CD14-positive monocyte (primary cell): Measurements from ENCODE around the gene CACNA2D2. TPM values are rescaled to one million over a fixed set of nuclear protein-coding genes. Genes with fewer than 3 reads are reported as not detected.

ENCODE experiments used
- DNase-seq, 3 donors: peaks; one replicate each; pipeline ENCODE4 v3.0.0-alpha.2; 2011 to 2022
- H2AFZ ChIP-seq: 2 replicates; pipeline ENCODE4 v1.6.0; 2012; ENCODE audit warnings: mild to moderate bottlenecking, low read depth, low read length, inconsistent platforms; ENCODE audit not compliant: insufficient read depth, poor library complexity, severe bottlenecking
- H3K27ac ChIP-seq, 2 donors: 1 replicate in 1 of 2; 2 replicates in 1 of 2; pipeline ENCODE4 v1.5.1; 2012 to 2013; ENCODE audit warnings: low read length in 2 of 2, control low read depth in 1 of 2, inconsistent platforms in 1 of 2, low read depth in 1 of 2, mild to moderate bottlenecking in 1 of 2
- H3K27me3 ChIP-seq, 2 donors: one replicate each; pipeline versions ENCODE4 v1.6.0 to v1.6.1; 2011 to 2013; ENCODE audit warnings: low read length in 2 of 2; ENCODE audit not compliant: control insufficient read depth in 2 of 2, insufficient read depth in 2 of 2
- H3K36me3 ChIP-seq, 2 donors: replicated peaks in 1 of 2; 1 replicate in 1 of 2; 2 replicates in 1 of 2; pipeline versions ENCODE4 v1.5.1 to v1.6.1; 2012 to 2013; ENCODE audit warnings: low read length in 2 of 2, control low read depth in 1 of 2, inconsistent platforms in 1 of 2, mild to moderate bottlenecking in 1 of 2; ENCODE audit not compliant: insufficient read depth in 2 of 2, control insufficient read depth in 1 of 2
- H3K4me1 ChIP-seq, 2 donors: 1 replicate in 1 of 2; 2 replicates in 1 of 2; pipeline versions ENCODE4 v1.5.1 to v1.6.1; 2012 to 2013; ENCODE audit warnings: low read length in 2 of 2, control low read depth in 1 of 2, inconsistent platforms in 1 of 2, mild to moderate bottlenecking in 1 of 2, moderate library complexity in 1 of 2; ENCODE audit not compliant: insufficient read depth in 2 of 2, control insufficient read depth in 1 of 2
- H3K4me2 ChIP-seq: replicated peaks from 2 replicates; pipeline ENCODE3; 2012; ENCODE audit warnings: low read length, moderate library complexity, mild to moderate bottlenecking; ENCODE audit not compliant: poor library complexity, severe bottlenecking; ENCODE audit errors: extremely low read depth
- H3K4me3 ChIP-seq, 3 experiments: fragments of 200-600 bp in 1 of 3; sonication (generic) in 1 of 3; replicated peaks in 1 of 3; 1 replicate in 2 of 3; 2 replicates in 1 of 3; pipeline ENCODE4 v1.5.1; 2011 to 2013; ENCODE audit warnings: low read length in 3 of 3, mild to moderate bottlenecking in 3 of 3, control low read depth in 2 of 3, low read depth in 2 of 3, inconsistent platforms in 1 of 3, moderate library complexity in 1 of 3
- H3K79me2 ChIP-seq: 2 replicates; pipeline ENCODE4 v1.6.0; 2012; ENCODE audit warnings: mild to moderate bottlenecking, control low read depth, inconsistent platforms, low read length, moderate library complexity; ENCODE audit not compliant: insufficient read depth
- H3K9ac ChIP-seq: 2 replicates; pipeline ENCODE4 v1.6.0; 2017; ENCODE audit warnings: low read length, mild to moderate bottlenecking; ENCODE audit not compliant: insufficient read depth, poor library complexity, severe bottlenecking
- H3K9me3 ChIP-seq, 2 donors: replicated peaks in 1 of 2; 1 replicate in 1 of 2; 2 replicates in 1 of 2; pipeline versions ENCODE4 v1.5.1 to v1.6.1; 2012 to 2013; ENCODE audit warnings: low read length in 2 of 2, control low read depth in 1 of 2; ENCODE audit not compliant: control insufficient read depth in 1 of 2, insufficient read depth in 1 of 2
- H4K20me1 ChIP-seq: 2 replicates; pipeline ENCODE4 v1.6.0; 2012; ENCODE audit warnings: mild to moderate bottlenecking, low read length, control low read depth, moderate library complexity; ENCODE audit not compliant: insufficient read depth
- H3K27ac Mint-ChIP-seq, 7 donors: one replicate each; pipeline ENCODE4 v1.8.0; 2020; ENCODE audit warnings: mild to moderate bottlenecking in 7 of 7, mixed read lengths in 7 of 7, moderate library complexity in 6 of 7, inconsistent platforms in 2 of 7
- H3K27me3 Mint-ChIP-seq, 3 donors: one replicate each; pipeline ENCODE4 v1.8.0; 2021 to 2022; ENCODE audit warnings: low read depth in 3 of 3, mild to moderate bottlenecking in 3 of 3, mixed read lengths in 3 of 3, moderate library complexity in 3 of 3, inconsistent platforms in 1 of 3
- H3K36me3 Mint-ChIP-seq, 2 donors: one replicate each; pipeline ENCODE4 v1.8.0; 2020; ENCODE audit warnings: mixed read lengths in 2 of 2, inconsistent platforms in 1 of 2, mild to moderate bottlenecking in 1 of 2
- H3K4me1 Mint-ChIP-seq: one replicate; pipeline ENCODE4 v1.8.0; 2020; ENCODE audit warnings: mild to moderate bottlenecking, mixed read lengths
- H3K4me3 Mint-ChIP-seq, 2 donors: one replicate each; pipeline ENCODE4 v1.8.0; 2020; ENCODE audit warnings: mild to moderate bottlenecking in 2 of 2, mixed read lengths in 2 of 2, moderate library complexity in 1 of 2
- H3K9me3 Mint-ChIP-seq, 7 donors: one replicate each; pipeline ENCODE4 v1.8.0; 2020 to 2022; ENCODE audit warnings: mixed read lengths in 7 of 7, mild to moderate bottlenecking in 6 of 7, moderate library complexity in 6 of 7, inconsistent platforms in 2 of 7
- WGBS: methylation state at CpG from one replicate; pipeline ENCODE4 v1.1.5; 2013; ENCODE audit warnings: missing lambda C conversion rate; ENCODE audit not compliant: insufficient coverage; 5-methylcytosine and 5-hydroxymethylcytosine counted together
- intact Hi-C, 2 donors: fragments of 100-400 bp; cut with micrococcal nuclease; formaldehyde crosslinking; loops; one replicate each; pipeline versions ENCODE4 v1.15.0 to v1.15.1; 2023
- polyA plus RNA-seq, 3 donors: library from polyadenylated mRNA; depleted of rRNA in 1 of 3; unstranded in 2 of 3; stranded (reverse) in 1 of 3; fragments of 300-500 nt in 2 of 3; fragments of >200 nt in 1 of 3; fragmentation: Illumina TruSeq in 2 of 3; gene quantifications; 1 replicate in 2 of 3; 2 replicates in 1 of 3; pipeline ENCODE4 v1.2.3, GENCODE V29; 2012 to 2021
- TF ChIP-seq, protein P1 (sequence below): fragments of 200-600 bp; IDR thresholded peaks from one replicate; pipeline ENCODE4 v1.8.0; 2022; ENCODE audit warnings: antibody characterized with exemption, mild to moderate bottlenecking

The CACNA2D2 gene
- polyA plus RNA-seq, 3 donors, result 0.09 to 0.16 TPM; not detected in 1

DNA sequence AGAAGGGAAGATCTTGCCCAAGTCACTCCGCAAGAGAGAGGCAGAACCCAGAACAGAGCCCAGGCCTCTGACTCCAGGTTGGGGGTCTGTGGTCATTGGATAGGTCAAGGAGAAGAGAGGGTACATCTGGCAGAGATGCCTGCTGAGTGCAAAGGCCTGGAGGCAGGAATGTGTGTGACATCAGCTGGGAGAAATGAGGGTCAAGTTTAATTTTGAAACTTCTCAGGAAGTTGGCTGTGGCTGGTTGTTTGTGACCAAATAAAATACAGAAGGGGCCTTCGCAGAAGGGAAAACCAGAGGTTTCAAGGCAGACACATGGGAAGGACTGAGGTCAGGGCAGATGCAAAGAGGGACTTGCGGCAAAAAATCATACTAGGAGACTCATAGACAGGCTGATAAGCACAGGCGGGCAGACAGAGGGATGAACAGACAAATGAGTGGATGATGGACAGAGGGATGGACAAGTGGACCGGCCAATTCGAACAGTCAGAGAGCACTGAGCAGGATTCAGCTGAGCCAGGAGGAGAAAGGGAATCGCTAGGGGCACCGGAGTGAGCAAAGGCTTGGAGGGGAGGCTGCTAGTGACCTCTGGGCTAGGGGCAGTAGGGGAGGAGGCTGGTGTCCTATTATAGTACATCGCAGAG is 28.8 kb upstream of the CACNA2D2 start:
- TF ChIP-seq, protein P1, sequence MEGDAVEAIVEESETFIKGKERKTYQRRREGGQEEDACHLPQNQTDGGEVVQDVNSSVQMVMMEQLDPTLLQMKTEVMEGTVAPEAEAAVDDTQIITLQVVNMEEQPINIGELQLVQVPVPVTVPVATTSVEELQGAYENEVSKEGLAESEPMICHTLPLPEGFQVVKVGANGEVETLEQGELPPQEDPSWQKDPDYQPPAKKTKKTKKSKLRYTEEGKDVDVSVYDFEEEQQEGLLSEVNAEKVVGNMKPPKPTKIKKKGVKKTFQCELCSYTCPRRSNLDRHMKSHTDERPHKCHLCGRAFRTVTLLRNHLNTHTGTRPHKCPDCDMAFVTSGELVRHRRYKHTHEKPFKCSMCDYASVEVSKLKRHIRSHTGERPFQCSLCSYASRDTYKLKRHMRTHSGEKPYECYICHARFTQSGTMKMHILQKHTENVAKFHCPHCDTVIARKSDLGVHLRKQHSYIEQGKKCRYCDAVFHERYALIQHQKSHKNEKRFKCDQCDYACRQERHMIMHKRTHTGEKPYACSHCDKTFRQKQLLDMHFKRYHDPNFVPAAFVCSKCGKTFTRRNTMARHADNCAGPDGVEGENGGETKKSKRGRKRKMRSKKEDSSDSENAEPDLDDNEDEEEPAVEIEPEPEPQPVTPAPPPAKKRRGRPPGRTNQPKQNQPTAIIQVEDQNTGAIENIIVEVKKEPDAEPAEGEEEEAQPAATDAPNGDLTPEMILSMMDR, result no peak
- Histone ChIP-seq H2AFZ (no peak overlapping the region), H3K4me1 (no peaks in the 10 kb centered on the region), H3K36me3 (no peaks in the 10 kb centered on the region), H3K27ac (no peak overlapping the region), H3K9ac (no peak overlapping the region), H3K79me2 (no peaks in the 10 kb centered on the region), H3K4me3 (no peak overlapping the region), H3K9me3 (no peaks in the 10 kb centered on the region), H3K27me3 (peaks cover 0 to 26% of the 10 kb centered on the region in 2 donors), H4K20me1 (no peaks in the 10 kb centered on the region), H3K4me2 (no peak overlapping the region)
- H3K4me3 Mint-ChIP-seq, result peak overlapping the region in 1 of 2 donors; percentile 11
- H3K36me3 Mint-ChIP-seq, result no peaks in the 10 kb centered on the region
- H3K27ac Mint-ChIP-seq, result no peak overlapping the region
- H3K9me3 Mint-ChIP-seq, result peaks cover 0 to 2% (median 0%) of the 10 kb centered on the region in 7 donors
- H3K27me3 Mint-ChIP-seq, result peaks cover 25 to 42% (median 37%) of the 10 kb centered on the region in 3 donors
- H3K4me1 Mint-ChIP-seq, result no peaks in the 10 kb centered on the region
- DNase-seq, result no peak
- 94% methylated on average over 7 of the region's 9 CpGs for WGBS
- intact Hi-C loops, result no loop called here

DNA sequence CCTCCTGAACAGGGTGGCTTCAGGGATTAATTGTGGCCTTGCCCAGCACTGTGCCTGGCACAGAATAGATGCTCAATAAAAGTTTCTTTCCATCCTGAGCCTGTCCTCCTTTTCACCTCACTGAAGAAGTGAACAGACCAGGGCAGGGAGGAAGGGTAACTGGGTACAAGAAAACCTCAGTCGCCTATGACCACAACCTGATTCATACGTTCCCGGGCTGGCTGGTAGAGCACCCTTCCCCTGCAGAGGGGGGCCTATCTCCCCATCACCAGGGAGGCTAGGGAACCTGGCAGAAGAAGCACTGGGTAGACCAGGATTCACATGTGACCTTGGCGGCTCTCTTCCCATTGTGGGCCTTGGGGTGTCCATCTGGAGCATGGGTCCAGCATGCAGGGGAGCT is 27.8 kb upstream of the CACNA2D2 start:
- H4K20me1 ChIP-seq, result no peaks in the 10 kb centered on the region
- H3K9me3 ChIP-seq, result no peaks in the 10 kb centered on the region
- Mint-ChIP-seq H3K36me3 (no peaks in the 10 kb centered on the region), H3K4me1 (no peaks in the 10 kb centered on the region), H3K27me3 (peaks cover 27 to 43% (median 34%) of the 10 kb centered on the region in 3 donors), H3K4me3 (no peak overlapping the region), H3K9me3 (peaks cover 0 to 3% (median 0%) of the 10 kb centered on the region in 7 donors), H3K27ac (no peak overlapping the region)
- no peaks in the 10 kb centered on the region for H3K36me3 ChIP-seq
- H3K27ac ChIP-seq, result no peak overlapping the region
- no peak overlapping the region for H3K4me2 ChIP-seq
- no peak overlapping the region for H3K4me3 ChIP-seq
- H3K4me1 ChIP-seq, result peaks cover 0 to 2% of the 10 kb centered on the region in 2 donors
- H2AFZ ChIP-seq, result no peak overlapping the region
- no peak for DNase-seq
- intact Hi-C loops, result no loop called here
- TF ChIP-seq, protein P1, result no peak
- peaks cover 0 to 26% of the 10 kb centered on the region in 2 donors for H3K27me3 ChIP-seq
- no peak overlapping the region for H3K9ac ChIP-seq
- H3K79me2 ChIP-seq, result no peaks in the 10 kb centered on the region
- 100% methylated on average over 1 of the region's 4 CpGs for WGBS
